Dermis blood vessel endothelial cell (primary cell): ENCODE measurements around the gene RBM38. TPM values are rescaled to one million over a fixed set of nuclear protein-coding genes. Genes with fewer than 3 reads are reported as not detected.
A peak's percentile ranks its signal among the peaks of the same experiment; 100 is the strongest.
"Not testable (repeated sequence)": the region's sequence is repeated elsewhere in the genome, so short reads cannot be mapped to it uniquely, and the experiment has no call there.

Experiments
- DNase-seq: peaks from one replicate; pipeline ENCODE4 v3.0.0; 2010
- total RNA-seq: library from RNA; depleted of rRNA; stranded (reverse); fragments of >200 nt; gene quantifications from 2 replicates; pipeline ENCODE4 v1.2.3, GENCODE V29; 2014

Gene RBM38
- total RNA-seq, 1 donor from 2014 or later = 13.8 TPM

DNA sequence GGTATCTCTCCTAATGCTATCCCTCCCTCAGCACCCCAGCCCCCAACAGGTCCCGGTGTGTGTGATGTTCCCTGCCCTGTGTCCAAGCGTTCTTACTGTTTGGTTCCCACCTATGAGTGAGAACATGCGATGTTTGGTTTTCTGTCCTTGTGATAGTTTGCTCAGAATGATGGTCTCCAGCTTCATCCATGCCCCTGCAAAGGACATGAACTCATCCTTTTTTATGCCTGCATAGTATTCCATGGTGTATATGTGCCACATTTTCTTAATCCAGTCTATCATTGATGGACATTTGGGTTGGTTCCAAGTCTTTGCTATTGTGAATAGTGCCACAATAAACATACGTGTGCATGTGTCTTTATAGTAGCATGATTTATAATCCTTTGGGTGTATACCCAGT lies 28.3 kb downstream of the RBM38 start:
- not testable (repeated sequence) for DNase-seq

DNA sequence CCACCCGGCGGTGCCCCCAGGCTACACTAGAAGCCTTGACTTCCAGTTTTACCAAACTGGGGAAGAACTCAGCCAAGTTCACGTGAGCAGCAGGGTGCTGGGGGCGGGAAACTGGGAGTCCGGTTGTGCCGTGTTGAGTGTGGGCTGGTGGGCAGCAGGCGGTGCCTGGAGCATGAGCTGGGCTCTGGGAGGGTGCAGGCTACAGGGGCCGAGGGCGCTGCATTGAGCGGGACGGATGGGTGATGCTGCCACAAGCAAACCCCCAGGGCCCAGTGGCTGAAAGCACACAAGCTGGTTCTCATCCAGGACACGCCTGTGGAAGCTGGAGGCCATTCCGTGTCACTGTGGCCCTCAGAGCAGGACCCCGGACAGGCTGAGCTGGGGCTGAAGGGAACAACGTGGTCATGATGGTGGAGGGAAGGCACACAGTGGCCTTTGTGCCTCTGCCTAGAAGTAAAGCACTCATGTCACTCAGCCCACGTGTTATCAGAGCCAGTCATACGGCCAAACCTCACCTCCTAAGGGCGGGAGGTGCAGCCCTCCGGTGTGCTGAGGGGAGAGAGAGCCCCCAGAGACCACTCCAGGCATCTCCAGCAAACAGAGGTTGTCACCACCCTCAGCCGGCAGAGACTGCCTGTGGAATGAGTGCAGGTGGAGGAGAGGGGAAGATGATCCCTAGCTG lies 29.5 kb downstream of the RBM38 start:
- no peak for DNase-seq

DNA sequence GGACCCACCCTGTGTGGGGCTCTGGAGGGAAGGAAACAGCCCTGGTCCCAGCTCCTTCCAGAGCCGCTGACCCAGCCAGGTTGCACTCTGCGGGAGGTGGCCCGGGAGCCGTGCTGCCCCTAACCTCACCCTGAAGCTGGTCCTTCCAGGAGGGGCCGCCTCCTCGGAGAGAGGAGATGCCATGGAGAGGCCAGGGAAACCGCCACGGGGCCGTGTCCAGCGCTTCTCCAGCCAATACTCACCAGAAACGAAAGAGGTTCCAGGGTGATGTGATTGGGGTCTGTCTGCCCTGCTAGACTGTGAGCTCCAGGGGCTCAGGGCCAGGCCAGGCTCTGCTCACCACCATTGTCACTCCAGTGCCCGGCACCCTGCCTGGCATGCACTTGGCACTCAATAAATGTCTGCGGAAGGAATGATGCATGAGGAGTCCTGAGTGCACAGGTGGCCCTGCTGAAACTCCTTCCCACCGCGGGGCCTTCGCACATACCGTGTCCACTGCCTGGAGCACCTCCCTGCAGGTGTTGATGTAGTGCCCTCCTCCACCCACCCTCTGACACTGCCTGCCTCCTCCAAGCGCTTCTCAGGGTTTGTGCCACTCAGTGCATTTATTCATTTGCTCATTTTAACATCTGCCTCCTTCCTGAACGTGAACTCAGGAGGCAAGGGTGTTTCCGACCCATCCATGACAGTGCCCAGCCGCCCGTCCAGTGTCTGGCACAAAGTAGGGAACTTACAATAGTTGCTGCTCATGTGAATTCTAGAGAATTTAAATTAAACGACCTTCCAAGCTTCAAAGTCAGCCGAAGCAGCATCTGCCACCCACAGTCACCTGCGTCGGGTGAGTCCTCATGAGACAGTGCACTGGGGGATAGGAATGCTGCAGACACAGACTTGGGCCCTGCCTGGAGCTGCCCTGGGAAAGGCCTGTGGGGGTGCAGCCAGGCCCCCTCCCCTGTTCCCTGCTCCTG lies 30.3 kb downstream of the RBM38 start:
- DNase-seq = no peak

DNA sequence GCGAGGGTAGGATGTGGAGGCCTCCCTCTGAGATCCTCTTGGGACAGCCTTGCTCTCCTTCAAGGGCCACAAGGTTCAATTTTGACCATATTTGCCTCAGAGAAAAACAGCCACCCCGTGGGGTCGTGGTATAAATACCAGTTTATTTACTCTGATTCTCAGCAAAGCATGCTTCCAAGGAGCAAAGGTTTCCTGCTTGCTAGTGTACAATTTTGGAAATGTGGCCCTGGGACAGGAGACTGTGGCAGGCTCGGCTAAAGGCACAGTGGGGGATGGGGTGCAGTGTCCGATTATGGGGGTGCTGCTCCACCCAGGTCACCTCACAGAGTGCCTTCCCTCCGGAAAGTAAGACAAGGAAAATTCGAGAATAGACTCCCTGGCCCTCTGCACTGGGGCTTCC lies 31.1 kb downstream of the RBM38 start:
- DNase-seq = no peak

DNA sequence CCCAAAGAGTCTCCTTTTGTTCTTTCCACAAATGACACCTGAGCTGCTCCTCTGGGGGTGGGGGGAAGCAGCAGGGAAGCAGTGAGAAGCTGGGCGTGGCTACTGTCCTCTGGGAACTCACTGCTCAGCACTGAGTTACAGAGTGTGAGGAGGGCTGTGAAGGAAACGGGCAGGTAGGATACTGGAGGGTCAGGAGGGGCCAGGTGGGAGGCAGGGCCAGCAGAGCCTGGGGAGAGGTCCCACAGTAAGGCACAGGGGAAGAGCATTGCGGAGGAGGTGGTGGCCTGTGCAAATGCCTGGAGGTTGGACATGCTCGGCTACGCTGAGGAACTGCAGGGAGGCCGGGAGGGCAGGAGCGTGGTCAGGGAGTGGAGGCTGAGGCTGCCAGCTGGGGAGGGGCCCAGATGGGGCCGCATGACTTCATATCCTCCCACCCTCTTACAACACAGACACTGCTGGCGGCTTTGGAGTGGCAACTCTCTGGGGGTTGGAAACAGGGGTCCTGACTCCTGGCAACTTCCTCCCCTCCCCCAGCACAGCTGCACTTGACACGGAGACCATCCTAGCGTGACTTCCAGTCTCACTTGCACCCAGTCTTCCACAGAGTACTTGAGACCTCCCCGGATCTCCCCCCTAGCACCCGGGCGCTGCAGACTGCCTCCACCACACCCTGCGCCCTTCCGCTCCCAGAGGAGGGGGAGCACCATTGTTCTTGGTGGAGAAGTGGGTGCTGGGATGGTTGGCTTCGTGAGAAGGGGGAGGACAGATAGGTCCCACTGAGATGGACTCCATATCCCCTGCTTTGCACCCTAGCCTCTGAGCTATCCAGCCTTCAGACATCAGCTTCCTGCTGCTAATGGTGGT lies 34.2 kb downstream of the RBM38 start:
- DNase-seq = no peak

DNA sequence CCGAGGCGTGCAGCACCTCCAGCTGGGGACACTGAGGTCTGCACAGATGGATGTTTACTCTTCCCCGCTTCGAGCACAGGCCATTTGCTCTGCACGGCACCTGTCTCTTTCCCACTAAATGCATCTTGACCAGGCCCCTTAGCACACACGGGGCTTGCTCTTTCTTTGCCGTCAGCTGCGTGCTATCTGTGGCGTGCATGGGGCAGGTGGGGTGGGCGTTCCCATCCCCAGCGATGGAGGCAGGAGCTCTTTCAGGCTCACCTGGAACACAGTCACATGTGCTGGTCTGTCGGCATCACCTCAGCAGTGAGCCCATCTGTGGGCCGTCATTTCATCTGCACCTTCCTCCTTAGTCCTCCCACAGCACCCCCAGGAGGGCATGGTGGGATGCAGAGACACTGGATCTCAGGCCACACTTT lies 35.1 kb downstream of the RBM38 start:
- no peak for DNase-seq

DNA sequence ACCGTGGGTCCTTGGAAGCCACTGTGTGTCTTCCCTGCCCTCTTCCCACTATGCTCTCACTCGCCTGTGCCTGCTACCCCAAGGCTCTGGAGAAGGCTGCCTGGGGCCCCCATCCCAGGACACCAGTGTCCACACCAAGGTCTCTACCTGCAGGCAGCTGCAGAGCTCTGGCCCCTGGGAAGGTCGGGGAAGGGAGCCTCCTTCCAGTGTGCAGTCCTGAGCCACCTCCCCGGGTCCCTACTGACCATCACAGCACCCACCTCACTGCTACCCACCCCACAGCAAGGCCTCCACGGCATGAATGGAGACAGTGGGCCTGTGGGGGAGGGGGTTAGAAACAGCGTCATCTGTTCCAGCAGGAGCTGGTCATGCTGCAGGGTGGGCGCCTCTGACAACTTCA lies 35.6 kb downstream of the RBM38 start:
- DNase-seq = no peak

DNA sequence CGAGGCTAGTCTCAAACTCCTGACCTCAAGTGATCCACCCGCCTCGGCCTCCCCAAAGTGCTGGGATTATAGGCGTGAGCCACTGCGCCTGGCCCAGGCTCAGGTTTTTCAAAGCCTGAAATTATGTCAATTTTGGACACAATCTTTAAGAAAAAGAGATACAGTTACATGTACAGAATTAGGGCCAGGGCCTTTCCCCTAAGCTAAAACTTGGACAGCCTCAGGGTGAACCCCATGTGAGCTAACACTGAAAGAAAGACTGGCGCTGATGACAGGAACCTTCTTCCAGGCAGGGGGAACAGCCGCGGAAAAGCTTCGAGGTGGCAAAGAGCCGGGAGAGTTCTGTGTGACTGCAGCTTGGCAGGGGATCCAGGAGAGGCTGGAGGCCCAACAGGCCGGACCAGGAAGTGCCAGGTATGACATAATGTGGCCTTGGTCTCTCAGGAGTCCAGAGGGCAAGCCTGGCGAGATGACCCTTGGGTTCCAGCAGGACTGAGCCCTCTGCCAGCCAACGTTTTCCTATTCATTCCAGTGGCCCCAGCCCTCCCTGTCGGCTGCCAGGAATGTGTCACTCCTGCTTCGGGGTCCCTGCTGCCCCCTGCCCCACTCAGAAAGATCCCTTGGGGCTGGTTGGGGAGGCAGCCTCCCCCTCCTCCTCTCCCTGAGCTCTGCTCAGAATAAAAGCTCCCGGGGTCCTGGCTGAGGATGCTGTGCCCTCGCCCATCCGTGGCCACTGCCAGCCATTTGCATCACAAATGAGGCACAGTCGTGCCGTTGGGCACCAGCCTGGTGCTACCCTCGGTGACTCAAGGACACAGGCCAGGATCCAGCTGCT lies 37.3 kb downstream of the RBM38 start:
- no peak for DNase-seq

DNA sequence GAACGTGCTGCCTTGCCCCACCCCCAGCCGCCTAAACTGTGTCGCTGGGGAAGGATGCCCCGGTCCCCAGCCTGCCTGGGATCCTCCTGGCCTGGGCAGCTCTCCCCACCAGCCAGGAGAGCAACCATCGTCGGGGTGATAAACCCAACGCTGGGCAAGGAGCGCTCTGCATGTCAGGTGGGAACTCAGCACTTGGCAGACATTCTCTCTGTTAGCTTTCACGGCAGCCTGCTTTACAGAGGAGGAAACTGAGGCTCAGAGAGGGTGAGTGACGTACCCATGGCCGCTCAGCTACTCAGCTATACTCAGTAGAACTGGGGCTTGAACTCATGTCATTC lies 37.9 kb downstream of the RBM38 start:
- no peak for DNase-seq

DNA sequence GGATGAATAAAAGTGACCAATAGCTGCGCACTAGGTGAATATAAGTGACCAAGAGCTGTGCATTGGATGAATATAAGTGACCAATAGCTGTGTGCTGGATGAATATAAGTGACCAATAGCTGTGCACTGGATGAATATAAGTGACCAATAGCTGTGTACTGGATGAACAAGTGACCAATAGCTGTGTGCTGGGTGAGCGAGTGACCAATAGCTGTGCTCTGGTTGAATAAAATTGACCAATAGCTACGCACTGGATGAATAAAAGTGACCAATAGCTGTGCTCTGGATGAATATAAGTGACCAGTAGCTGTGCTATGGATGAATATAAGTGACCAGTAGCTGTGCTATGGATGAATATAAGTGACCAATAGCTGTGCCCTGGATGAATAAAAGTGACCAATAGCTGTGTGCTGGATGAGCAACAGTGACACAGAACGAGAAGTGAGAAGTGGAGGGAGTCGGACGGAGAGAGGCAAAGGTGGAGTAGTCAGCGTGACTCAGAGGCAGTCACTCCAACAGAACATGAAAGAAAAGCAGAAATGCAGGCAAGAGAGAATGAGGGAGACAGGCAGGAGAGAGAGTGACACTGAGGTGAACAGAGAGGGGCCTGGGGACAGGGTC lies 38.5 kb downstream of the RBM38 start:
- no peak for DNase-seq

DNA sequence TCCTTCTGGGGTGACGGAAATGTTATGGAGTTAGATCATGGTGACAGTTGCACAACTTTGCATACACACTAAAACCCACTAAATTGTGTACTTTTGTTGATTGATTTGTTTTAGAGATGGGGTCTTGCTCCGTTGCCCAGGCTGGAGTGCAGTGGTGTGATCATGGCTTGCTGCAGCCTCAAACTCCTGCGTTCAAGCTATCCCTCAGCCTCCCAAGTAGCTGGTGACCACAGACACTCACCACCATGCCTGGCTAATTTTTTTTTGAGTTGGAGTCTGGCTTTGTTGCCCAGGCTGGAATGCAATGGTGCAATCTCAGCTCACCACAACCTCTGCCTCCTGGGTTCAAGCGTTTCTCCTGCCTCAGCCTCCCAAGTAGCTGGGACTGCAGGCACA lies 39.0 kb downstream of the RBM38 start:
- not testable (repeated sequence) for DNase-seq

DNA sequence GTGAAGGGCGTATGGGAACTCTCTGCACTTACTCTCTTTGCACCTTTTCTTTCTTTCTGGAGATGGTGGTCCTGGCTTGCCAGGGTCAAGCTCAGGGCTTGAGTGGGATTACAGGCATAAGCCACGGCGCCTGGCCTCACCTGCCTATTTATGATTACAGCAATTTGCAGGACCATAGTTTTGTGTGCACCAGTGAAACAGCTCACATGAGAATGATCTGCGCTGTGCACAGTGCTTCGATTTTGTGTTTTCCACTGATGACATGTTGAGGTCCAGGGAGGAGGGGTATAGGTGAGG lies 40.3 kb downstream of the RBM38 start:
- DNase-seq = no peak

DNA sequence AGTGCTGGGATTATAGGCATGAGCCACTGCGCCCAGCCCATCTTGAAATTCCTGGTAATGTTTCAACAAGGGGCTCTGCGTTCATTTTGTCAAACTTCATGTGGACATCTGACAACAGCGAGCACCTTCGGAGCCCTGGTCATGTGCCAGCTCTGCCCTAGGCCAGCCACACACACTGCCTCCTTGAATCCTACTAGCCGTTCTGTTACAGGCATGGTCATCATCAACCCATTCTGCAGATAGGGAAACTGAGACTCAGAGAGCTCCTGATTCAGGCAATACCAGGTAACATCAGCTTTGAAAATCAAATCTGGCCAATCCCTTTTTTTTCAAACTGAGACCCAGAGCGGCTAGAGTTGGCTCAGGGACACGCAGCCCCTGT lies 41.3 kb downstream of the RBM38 start:
- no peak for DNase-seq

DNA sequence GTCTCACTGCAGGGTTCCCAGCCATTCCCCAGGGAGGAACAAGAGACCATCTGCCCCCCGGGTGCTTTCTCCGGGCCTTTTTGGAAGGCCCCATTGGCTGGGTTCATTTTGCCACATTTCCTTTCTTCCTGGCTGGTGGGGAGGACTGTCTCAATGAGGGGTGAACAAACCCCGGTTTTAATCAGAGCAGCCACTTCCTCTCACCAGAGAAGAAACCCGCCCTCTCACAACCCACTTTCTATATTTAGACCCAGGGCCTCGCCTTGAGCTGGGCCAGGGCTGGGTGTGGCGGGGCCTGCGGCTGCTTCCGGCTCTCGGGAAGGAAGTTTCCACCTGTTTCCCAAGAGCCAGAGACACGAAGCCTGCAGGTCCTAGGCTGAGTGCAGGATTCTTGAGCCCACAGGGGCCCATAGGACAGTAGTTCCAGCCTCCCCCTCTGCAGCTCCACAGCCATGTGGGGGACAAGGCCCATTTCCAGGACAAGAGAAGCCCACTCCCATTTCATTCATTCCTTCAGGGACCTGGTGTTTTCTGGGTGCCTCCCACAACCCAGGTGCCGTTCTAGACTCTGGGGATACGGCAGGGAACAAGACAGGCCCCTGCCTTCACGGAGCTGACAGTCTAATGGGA lies 41.8 kb downstream of the RBM38 start:
- DNase-seq = no peak

DNA sequence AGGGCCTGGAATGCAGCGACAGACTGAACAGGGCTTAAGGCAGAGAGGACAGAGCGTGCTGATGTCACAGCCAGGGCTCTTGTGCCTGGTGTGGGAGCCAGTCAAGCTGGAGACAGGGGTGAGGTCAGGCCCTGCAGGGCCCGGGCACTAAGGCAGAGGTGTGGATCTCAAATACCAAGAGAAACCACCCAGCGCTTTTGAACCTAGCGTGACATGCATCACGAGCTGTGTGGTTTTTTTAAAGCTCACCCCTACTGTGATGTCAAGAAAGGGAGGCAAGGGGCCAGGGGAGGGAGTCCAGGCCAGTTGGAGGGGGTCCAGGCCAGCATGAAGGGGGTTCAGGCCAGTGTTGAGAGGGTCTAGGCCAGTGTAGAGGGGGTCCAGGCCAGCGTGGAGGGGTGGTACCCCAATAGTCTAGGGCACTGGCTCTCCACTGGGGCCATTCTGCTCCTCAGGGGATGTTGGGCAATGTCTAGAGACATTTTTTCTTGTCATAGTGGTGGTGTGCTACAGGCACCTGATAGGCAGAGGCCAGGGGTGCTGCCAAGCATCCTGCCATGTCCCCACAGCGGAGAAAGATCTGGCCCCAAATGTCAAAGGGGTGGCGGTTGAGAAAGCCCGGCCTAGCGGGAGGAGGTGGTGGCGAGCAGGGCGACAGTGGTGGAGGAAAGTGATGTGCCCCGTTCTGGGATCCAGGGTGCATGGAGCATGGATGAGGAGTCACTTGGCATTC lies 42.6 kb downstream of the RBM38 start:
- DNase-seq = no peak

DNA sequence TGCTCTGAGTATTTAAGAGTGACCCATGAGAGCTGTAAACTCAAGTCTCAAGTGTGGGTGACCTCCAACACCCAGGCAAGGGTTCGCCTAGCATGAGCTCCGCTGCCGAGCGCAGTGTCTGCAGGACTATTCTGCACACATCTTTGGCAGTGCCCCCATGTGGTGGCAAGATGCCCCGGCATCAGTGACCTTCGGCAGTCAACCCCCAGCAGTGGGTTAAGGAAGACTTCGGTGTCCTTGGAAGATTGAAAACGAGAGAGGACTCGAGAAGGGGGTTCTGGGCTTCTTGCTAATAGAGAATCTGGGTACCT lies 43.1 kb downstream of the RBM38 start:
- DNase-seq = no peak

DNA sequence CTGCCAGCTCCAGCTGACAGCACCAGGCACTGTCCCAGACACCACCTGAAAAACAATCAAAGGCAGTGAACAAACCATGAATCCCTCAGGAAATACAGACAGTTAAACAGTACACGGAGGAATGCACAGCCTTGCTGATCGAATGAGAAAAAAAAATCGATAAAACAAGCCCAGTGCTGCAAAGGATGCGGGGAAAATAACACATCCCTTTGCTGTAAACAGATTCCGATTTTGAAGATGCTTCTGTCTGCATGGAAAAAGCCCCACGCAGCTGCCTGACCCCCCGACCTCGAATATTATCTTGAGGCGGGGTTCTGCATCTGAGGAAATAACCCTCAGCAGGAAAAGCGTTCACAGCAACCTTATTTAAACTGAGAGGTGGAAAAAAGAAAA lies 43.9 kb downstream of the RBM38 start:
- no peak for DNase-seq

DNA sequence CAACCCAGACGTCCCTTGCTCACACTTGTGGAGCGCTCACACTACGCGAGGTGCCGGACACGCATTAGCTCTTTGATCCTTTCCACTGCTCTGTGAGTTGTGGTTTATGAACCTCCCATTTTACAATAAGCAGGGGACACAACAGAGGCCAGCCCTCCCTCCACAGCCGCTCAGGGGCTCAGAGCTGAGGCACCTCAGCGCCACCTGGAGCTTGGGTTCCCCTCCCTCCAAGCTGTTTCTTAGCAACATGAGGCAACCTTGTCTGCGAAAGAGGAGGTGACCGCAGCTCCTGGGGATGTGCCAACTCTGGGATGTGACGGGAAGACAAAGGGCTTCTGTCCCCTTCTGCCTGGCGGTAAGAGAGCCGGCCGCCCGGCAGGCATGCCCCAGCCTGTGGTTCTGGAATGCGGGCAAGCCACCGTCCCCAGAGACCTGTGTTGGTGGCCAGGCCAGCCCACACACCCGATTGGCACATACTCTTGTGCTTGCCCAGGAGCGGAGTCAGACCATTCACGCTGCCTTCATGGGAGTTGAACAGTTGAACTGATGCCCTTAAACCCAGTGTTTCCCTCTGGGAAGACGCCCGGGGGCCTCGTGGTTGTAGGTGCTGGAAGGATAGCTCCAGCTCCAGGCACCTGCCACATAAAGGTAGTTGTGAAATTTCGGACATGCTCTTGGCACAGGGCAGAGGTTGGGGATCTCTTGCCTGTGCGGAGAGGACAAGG lies 44.5 kb downstream of the RBM38 start:
- DNase-seq = peak; percentile 26

DNA sequence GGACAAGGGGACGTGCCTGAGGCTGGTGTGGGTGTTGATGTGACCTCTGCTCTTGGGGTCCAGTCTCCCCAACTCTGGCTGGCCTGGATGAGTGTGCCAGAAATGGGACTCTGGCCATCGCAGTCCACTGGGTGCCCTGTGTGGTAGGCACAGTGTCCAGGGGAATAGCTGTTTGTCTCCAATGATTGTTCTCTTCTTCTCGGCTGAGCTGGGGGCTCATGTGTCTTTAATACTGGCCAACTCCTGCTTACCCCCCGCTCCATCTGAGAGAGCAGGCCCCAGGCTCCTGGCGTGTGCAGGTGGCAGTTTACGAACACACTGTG lies 45.0 kb downstream of the RBM38 start:
- DNase-seq = no peak

DNA sequence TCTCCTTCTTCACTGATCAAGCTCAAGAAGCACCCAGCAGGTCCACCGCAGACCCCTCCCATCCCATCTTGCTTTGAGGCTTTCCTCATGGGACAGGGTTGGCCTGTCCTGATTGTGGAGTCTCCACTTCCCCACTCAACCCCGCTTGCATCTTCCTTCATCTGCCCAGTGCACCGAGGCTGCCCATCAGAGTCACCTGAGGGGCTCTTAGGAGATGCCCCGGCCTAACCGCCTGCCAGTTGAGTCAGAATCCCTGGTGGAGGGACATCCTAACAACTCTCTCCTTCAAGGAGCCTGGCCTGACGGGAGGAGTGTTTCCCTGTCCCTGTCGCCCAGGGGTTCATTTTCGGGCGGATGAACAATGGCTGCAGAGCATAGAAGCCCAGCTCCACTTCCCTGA lies 46.1 kb downstream of the RBM38 start:
- no peak for DNase-seq
